T-helper 2 cell (primary cell): ENCODE results near the gene USP35.
A peak's percentile ranks its signal among the peaks of the same experiment; 100 is the strongest.

ENCODE experiments used
- DNase-seq, 5 experiments: peaks; one replicate each; pipeline versions ENCODE4 v3.0.0 to v3.0.0-alpha.2; 2012 to 2022

The USP35 gene

DNA sequence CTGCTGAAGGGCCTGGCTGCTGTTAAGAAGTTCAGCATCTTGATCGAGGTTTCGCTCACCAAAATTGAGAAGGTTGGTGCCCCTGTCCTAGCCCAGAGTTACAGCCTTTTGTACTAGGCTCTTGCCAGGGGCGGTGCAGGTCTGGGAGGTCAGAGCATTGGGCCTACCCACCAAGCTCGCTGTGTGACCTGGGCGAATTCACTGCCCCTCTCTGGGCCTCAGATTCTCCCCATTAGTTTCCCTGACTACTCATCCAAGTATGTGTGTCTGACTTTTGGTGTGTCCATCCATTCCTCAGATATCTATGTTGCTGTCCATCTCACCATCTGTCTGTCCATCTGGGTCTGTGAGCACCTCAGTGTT, 10.9 kb downstream of the USP35 start:
- DNase-seq, result no peak

DNA sequence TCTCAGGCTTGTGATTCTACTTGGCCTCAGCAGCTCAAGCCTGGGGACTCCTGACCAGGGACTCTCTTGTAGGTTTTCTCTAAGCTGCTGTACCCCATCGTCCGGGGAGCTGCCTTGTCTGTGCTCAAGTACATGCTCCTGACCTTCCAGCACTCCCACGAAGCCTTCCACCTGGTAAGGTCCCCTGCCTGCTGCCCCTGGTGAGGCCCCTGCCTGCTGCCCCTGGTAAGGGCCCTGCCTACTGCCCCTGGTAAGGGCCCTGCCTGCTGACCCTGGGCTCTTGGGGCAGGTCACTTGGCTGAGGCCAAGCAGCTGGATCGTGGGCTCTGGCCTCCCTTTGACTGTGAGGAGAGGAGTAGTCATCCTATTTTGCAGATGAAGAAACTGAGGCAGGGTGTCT, 11.3 kb downstream of the USP35 start:
- no peak for DNase-seq

DNA sequence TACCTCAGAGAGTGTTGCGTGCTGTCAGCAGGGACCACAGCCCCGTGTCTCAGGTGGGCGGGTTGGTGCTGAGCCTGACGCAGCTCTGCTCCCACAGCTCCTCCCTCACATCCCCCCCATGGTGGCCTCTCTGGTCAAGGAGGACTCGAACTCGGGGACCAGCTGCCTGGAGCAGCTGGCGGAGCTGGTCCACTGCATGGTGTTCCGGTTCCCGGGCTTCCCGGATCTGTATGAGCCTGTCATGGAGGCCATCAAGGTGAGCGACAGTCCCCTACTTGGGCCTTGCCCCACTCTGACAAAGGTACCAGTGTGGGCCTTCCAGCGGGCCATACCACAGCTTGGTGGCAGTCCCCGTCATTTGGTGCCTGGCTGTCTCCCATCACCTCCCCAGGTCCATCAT, 11.8 kb downstream of the USP35 start:
- no peak for DNase-seq

DNA sequence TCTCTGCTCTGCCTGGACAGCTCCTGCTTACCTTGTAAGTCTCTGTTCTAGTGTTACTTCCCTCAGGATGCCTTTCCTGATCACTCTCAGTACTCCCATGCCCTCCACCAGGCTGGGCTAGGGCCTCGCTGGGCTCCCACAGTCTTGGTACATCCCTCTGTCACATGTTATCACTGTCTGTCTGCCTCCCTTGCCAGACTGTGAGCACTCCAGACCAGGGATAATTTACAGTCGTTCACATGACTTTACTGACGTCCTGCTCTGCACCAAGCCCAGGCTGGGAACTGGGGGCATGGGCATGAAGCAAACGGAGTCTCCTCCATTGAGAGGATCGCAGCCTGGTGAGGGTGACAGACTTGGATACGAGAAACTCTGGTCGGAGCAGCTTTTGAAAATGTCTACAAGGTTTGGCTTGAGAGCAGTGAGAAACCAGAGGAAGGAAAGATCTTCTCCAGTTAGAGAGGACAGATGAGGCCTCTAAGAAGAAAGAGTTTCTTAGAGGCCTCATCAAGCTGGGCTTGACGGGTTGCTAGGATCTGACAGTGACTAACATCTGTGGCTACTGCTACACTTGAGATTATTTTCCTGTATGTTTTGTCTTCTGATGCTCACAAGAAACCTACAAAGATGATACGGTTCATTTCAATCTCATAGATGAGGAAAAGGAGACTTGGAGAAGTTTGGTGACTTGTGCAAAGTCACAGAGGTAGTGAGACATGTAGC, 12.5 kb downstream of the USP35 start:
- DNase-seq, result no peak

DNA sequence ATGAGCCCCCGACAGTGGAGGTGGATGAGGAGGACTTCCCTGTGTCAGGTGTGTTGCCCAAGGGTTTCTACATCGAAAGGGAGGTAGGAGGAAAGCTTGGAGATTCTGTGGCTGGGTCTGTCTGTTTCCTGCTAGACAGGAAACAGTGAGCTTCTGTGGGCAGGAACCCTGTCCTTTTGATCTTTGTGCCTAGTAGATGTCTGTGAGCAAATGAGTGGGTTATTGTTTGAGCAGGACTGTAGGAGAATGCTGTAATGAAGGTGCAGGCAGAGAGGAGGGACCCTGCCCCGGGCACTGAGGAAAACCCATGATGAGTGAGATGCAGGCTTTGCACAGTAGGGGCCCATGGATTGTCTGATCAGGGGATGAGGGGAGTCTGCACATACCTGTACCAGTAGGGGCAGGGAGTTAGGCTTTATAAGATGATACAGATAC, 14.0 kb downstream of the USP35 start:
- peak in 3 of 5 experiments; percentile 44 to 87 (median 82) for DNase-seq

DNA sequence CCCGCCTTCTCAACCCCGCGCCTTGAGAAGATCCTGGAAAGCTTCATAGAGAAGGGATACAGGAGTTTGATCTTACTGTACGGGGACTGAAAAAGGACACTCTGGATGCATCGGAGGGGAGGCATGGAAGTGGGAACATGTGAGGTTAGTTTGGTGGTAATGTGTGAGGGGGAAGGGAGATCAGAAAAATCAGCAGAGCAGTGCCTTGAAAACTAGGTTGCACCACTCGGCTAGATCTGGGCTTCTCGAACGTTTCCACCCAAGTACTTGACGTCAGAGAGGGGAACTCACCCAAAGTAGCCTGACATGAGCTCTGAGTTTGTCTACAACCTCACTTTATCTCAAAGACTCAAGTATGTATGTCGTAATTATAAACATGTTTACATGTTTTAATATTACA, 14.5 kb downstream of the USP35 start:
- peak in 3 of 5 experiments; percentile 45 to 86 (median 81) for DNase-seq

DNA sequence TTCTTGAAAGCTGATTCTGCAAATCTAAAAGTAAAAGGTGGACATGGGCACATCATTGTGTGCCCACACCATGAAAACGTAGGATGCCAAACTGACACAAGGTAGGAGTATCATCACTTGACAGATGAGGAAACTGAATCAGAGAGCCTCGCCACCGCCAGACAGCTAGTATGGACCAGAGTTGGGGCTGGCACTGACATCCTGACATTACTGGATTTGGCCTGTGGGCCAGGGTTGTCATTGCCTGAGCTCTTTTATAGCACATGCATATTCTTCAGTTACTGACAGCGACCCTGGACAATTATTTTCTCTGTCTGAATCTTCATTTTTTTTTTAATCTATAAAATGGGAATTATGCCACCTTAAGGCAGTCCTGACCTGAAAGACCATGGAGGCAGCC, 16.5 kb downstream of the USP35 start:
- no peak for DNase-seq

DNA sequence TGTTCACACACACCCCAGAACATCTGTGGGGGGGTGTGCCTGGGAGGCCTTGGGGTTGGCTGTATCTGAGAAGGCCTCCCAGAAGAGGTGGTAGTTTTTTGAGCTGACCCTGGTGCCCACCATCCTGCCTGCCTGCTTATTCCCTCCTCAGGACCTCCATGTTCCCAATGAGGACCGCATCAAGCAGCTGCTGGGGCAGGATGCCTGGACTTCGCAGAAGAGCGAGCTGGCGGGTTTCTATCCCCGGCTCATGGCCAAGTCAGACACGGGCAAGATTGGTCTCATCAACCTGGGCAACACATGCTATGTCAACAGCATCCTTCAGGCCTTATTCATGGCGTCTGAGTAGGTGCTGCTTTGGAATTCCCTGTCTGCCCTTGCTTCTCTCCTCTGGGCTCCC, 17.0 kb downstream of the USP35 start:
- DNase-seq, result no peak

DNA sequence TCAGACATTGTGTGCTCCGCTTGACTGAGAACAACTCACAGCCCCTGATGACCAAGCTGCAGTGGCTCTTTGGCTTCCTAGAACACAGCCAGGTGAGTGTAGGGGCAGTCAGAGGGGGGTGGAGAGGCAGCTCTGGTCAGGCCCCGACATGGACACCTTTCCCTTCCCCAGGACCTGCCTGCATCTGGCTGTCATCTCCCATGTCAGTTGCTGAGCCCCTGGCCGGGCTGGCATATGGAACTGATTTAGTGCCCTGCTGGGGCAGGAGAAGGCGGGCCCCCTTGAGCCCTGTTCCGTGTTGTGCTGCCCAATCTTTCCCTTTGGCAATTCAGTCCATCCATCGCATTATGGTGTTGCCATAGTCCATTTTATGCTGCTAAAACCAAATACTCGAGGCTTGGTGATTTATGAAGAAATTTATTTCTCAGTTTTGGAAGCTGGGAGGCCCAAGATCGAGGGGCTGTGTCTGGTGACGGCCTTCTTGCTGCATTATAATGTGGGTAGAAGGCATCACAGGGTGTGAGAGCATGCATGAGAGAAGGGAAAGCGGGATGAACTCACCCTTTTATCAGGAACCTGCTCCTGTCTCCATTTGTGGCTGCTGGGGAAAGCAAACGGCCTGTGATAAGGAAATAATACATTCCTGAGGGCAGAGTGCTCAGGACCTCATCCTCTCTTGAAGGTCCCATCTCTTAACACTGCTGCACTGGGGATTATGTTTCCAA, 19.0 kb downstream of the USP35 start:
- DNase-seq, result no peak

DNA sequence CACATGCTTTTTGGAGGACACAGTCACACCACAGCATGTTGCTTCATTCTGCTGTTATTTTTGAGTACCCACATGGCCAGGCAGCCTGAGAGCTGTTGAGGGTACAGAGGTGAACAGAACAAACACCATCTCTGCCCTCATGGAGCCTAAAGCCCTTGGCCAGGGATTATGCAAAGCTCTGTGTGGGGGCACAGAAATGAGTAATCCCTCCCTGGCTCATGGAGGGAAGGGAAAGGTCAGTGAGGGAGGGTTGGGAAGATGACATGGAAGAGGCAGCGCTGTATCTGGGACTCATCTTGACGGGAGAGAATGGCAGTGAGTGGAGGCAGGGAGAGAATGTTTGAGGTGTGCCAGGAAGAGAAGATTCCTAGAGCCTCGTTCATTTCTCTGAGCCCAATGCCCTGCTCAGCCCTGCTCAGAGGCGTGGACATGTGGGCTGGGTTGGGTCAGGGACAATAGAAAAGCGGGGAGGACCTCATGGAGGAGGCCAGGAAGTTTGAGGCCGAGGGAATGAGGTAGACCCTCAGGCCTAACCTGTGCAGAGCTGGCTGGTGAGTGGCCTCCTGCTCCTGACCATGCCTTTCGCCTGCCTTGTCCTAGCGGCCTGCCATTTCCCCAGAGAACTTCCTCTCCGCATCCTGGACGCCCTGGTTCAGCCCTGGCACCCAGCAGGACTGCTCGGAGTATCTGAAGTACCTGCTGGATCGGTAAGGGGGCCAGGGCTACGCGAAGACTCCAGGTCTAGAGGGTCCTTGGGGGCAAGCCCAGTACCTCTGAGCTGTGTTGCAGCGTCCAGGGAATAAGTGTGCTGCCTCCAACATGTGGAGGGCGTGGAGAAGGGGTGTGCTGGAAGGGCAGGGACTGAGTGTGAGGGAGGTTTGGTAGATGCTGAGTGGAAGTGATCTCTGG, 19.8 kb downstream of the USP35 start:
- DNase-seq, result no peak

DNA sequence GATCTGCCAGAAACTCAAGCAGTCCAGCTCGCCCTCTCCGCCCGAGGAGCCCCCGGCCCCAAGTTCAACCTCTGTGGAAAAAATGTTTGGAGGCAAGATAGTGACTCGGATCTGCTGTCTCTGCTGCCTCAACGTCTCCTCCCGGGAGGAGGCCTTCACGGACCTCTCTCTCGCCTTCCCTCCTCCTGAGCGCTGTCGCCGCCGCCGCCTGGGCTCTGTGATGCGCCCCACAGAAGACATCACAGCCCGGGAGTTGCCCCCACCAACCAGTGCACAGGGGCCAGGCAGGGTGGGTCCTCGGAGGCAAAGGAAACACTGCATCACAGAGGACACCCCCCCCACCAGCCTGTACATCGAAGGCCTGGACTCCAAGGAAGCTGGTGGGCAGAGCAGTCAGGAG, 20.8 kb downstream of the USP35 start:
- DNase-seq, result no peak

DNA sequence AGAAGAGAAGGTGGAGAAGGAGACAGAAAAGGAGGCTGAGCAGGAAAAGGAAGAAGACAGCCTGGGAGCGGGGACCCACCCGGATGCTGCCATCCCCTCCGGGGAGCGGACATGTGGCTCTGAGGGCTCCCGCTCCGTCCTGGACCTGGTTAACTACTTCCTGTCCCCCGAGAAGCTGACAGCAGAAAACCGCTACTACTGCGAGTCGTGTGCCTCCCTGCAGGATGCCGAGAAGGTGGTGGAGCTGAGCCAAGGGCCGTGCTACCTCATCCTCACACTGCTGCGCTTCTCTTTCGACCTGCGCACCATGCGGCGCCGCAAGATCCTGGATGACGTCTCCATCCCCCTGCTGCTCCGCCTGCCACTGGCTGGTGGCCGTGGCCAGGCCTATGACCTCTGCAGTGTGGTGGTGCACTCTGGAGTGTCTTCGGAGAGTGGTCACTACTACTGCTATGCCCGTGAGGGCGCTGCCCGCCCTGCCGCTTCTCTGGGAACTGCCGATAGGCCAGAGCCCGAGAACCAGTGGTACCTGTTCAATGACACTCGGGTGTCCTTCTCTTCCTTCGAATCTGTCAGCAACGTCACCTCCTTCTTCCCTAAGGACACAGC, 21.4 kb downstream of the USP35 start:
- no peak for DNase-seq

DNA sequence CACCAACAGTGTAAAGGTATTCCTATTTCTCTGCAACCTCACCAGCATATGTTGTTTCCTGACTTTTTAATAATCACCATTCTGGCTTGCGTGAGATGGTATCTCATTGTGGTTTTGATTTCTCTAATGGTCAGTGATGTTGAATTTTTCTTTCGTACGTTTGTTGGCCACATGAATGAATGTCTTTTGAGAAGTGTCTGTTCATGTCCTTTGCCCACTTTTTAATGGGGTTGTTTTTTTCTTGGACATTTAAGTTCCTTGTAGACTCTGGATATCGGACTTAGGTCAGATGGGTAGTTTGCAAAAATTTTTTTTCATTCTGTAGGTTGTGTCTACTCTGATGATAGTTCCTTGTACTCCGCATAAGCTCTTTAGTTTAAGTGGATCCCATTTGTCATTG, 22.8 kb downstream of the USP35 start:
- no peak for DNase-seq

DNA sequence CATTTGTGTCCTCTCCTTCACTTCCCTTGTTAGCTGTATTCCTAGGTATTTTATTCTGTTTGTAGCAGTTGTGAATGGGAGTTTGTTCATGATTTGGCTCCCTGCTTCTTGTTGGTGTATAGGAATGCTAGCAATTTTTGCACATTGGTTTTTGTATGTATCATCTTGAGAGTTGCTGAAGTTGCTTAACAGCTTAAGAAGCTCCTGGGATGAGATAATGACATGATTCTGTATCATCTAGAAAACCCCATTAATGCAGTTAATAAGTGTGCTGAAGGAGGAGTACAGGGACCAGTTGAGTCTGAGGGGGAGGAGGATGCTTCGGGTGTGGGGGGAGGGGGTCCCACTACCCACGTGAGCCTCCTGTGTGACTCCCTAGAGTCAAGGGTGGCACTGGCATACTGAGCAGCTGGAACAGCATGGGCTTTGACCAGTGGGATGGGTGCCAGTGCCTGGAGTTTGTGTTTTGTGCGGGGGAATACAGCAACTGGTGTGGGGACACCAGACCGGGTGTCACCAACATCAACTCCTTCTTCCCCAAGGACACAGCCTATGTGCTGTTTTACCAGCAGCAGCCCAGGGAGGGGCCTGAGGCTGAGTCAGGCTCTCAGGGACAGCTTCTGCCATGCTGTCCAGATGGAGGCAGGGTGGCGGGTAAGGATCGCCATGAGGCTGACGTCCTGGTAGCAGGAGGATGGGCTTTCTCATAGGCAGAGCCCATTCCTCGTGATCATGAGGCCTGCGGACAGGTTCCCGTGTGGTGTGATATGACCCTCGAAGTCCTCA, 24.1 kb downstream of the USP35 start:
- no peak for DNase-seq

DNA sequence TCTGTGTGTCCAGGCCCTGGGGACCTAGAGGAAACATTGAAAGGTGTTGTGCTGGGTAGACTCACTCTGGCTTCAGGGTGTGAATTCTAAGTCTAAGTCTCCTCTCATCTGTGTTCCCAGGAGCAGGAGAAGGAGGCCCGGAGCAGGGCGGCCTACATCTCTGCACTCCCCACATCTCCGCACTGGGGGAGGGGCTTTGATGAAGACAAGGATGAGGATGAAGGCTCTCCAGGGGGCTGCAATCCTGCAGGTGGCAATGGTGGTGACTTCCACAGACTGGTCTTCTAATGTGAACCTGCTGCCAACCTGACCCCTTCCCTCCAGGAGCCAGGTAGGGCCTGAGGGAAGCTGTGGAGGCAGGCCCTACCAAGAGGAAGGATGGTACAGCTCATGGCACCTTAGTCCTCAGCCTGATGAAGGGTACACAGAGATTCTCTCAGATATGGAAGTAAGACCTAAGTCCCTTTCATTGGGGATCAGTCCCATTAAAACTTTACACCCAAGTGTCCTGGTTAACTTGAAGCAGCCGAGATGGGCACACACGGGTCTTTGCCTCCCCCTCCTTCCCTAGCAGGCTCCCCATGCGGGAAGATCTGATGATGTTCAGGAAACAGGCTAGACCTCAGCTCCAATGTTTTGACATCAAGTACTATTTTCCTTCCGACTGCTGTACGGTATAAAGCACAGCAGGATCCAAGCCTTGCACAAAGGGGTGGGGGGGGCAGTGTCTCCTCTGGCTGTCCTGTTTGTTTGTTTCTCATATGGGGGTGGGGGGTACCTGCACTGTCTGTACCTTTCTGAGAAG, 25.0 kb downstream of the USP35 start:
- no peak for DNase-seq

DNA sequence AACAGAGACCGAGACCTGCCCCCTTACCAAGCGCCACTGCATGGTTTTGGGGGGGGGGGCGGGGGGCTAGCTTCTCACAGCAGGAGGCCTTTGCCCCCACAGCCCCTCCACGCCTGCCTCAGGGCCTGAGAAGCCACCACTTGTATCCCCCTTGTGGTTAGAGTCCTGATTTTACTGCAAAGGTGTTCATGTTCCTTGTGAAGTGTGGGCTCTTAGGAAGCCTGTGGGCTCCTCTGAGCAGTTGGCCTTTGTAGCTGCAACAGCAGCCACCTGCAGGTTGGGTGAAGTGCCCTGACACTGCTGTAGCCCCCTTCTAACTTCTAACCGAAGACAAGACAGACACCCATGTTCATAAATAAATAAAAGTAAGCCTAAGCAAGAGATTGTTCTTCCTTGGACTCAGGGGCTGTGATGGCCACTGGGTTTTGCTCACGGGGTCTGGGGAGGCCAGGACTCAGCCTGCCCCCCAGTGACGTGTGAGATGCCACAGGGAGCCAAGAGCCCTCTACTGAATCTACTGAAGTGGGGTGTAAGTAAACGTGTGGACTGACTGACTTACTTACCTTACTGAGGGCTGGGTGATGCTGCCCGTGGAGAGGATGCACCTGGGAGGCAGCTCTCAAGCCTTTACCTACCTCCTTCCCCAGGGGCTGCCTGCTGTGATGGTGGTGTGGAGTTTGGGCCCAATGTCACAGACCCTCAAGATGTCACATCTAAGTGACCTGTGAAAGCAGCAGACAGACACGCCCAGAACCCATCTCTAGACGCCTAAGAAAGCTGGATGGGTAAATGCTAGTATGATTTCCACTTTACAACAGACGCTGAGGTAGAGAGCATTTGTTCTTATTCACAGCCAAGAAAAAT, 25.8 kb downstream of the USP35 start:
- DNase-seq, result no peak

DNA sequence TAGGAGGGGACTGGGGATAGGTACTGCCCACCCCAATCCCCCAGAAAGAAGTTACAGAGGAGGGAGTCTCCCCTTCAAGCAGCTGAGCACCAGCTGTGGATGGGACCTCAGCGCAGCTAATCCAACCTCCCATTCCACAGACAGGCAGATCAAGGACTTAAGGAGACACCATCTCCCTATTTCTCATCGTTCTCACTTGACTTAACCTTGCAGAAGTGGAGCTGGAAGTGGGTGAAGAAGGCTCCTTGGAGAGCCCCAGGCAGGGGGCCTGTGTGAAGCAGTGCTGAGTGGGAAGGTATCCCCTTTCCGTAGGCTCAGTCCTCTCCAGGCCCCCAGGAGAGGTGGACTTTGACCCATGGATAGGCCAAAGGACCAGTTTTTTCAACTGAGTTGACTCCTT, 27.3 kb downstream of the USP35 start:
- DNase-seq, result no peak

DNA sequence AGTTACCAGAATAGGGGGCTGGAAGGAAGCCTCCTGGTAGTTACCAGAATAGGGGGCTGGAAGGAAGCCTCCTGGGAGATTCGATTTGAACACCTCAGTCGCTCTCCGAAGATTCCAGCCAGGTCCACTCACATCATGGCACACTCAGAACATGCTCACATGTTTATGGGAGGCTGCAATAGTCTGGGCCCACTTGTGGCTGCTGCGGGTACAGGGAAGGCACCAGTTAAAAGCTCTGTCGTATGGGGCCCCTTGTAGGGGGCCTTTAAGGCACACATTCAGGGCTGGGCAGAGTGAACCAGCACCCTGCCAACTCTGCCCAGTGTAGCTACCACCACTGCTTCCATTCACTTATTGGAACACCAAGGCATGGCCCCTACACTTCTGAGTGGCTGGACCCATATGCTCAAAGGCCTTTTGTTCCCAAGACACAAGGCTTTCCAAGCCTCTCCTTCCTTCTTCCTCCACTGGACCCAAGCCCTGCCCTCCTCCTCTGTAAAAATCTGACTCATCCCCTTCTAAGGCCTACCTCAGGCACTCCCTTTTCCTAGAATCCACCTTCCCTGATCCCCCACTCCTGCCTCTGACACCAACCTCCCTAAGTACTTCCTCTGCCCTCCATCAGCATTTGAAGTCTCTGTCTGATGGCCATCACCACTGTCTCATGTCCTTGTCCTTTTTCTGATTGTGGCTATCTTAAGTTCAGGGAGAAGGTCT, 28.0 kb downstream of the USP35 start:
- no peak for DNase-seq
